Adrenal gland (tissue), 12 donors: ENCODE measurements around the gene PCGF3. TPM values are rescaled to one million over a fixed set of nuclear protein-coding genes. Genes with fewer than 3 reads are reported as not detected.
A peak's percentile ranks its signal among the peaks of the same experiment; 100 is the strongest.

Experiments
- DNase-seq, 7 donors: peaks; one replicate each; pipeline ENCODE4 v3.0.0-alpha.2; 2019 to 2020
- H3K27ac ChIP-seq, 5 donors: fragments of 200-600 bp; sonication (generic) in 4 of 5; 1 replicate in 3 of 5; 2 replicates in 2 of 5; pipeline versions ENCODE4 v1.5.1 to v1.8.0; 2016 to 2020; ENCODE audit warnings: mild to moderate bottlenecking in 1 of 5
- H3K27me3 ChIP-seq: fragments of 200-600 bp; 2 replicates; pipeline ENCODE4 v1.8.0; 2021
- H3K36me3 ChIP-seq, 2 donors: fragments of 200-600 bp; replicated peaks in 1 of 2; 1 replicate in 1 of 2; 2 replicates in 1 of 2; pipeline versions ENCODE4 v1.5.1 to v1.8.0; 2018 to 2022
- H3K4me1 ChIP-seq, 2 donors: fragments of 200-600 bp; replicated peaks in 1 of 2; 1 replicate in 1 of 2; 2 replicates in 1 of 2; pipeline versions ENCODE4 v1.5.1 to v1.8.0; 2018 to 2021
- H3K4me3 ChIP-seq, 4 donors: fragments of 200-600 bp; sonication (generic) in 3 of 4; one replicate each; pipeline ENCODE4 v1.5.1; 2016 to 2018
- H3K9me3 ChIP-seq, 3 donors: fragments of 200-600 bp; sonication (generic) in 1 of 3; replicated peaks in 1 of 3; 1 replicate in 2 of 3; 2 replicates in 1 of 3; pipeline versions ENCODE4 v1.5.1 to v1.8.0; 2016 to 2021
- CTCF ChIP-seq, 6 experiments: fragments of 450-650 bp in 4 of 6; fragments of 200-600 bp in 2 of 6; sonication (generic) in 1 of 6; IDR thresholded peaks; 1 replicate in 5 of 6; 2 replicates in 1 of 6; pipeline versions ENCODE4 v1.5.1 to v1.8.0; 2016 to 2021; ENCODE audit warnings: antibody characterized with exemption in 6 of 6, mild to moderate bottlenecking in 2 of 6, moderate library complexity in 1 of 6
- POLR2A ChIP-seq, 2 donors: fragments of 450-650 bp; IDR thresholded peaks; one replicate each; pipeline ENCODE4 v1.6.1; 2017; ENCODE audit warnings: antibody characterized with exemption in 2 of 2, mild to moderate bottlenecking in 2 of 2, moderate library complexity in 1 of 2
- WGBS, 4 donors: extraction: QIAGEN DNeasy Blood & Tissue Kit in 2 of 4; methylation state at CpG; one replicate each; pipeline versions ENCODE4 v1.1.5 to v1.1.7; 2013 to 2017; 5-methylcytosine and 5-hydroxymethylcytosine counted together
- intact Hi-C, 2 donors: fragments of 100-400 bp; cut with DNase I; formaldehyde crosslinking; loops; one replicate each; pipeline versions ENCODE4 v1.14.1 to v1.15.0; 2022 to 2023
- polyA plus RNA-seq, 3 donors: library from polyadenylated mRNA; stranded (reverse); fragments of 200-250 nt in 2 of 3; fragments of 350-450 nt in 1 of 3; fragmentation: Illumina TruSeq in 1 of 3; extraction: RNeasy Lipid Tissue Mini Kit (QIAGEN cat#74804) in 1 of 3; gene quantifications; one replicate each; pipeline ENCODE4 v1.2.3, GENCODE V29; 2013 to 2014
- total RNA-seq, 9 donors: library from RNA; depleted of rRNA in 4 of 9; stranded (reverse); fragments of >200 nt in 4 of 9; fragments of 120-200 nt in 1 of 9; fragmentation: NEBNext Ultra II Directional in 1 of 9; extraction: Animal tissue kit (Norgen Biotek cat#: 25700) in 1 of 9; gene quantifications; one replicate each; pipeline versions ENCODE4 v1.1.0 to v1.2.4, GENCODE V29; 2013 to 2023
- donor health status: healthy with polysubstance abuse.
- donor health status: Bipolar disorder and iron deficiency.
- donor health status: DM: yes; HTN: yes; CAD: no.
- donor health status: DM: no; HTN: no; CAD: no.
- donor health status: DM: no; HTN: no; CAD: no.
- donor health status: DM: yes; HTN: yes; CAD: no.

PCGF3 gene
- total and polyA plus RNA-seq, 12 donors, result 26.4 to 178 (median 70.7) TPM

GRCh38 chr4:766559-767283, 61.1 kb downstream of the PCGF3 start:
- TF ChIP-seq POLR2A (IDR thresholded peaks at IDR 0.05) (no peak), CTCF (IDR thresholded peaks at IDR 0.05) (no peak)
- H3K4me1 ChIP-seq, result peaks cover 16 to 42% of the 10 kb centered on the region in 2 donors
- no peaks in the 10 kb centered on the region for H3K27me3 ChIP-seq
- no peak overlapping the region for H3K4me3 ChIP-seq
- peak in 1 of 7 donors; percentile 20 for DNase-seq
- peaks cover 0 to 63% of the 10 kb centered on the region in 2 donors for H3K36me3 ChIP-seq
- 60 to 73% (median 68%) methylated on average over 21 of the region's 21 CpGs for WGBS, 4 donors
- peak overlapping the region in 3 of 5 donors; percentile 59 to 89 (median 62) for H3K27ac ChIP-seq
- intact Hi-C loops, result no loop called here
- no peaks in the 10 kb centered on the region for H3K9me3 ChIP-seq

GRCh38 chr4:768076-768475, 62.4 kb downstream of the PCGF3 start:
- H3K4me1 ChIP-seq, result peaks cover 20 to 55% of the 10 kb centered on the region in 2 donors
- no peaks in the 10 kb centered on the region for H3K9me3 ChIP-seq
- DNase-seq, result no peak
- no peak for TF ChIP-seq POLR2A (IDR thresholded peaks at IDR 0.05)
- TF ChIP-seq CTCF (IDR thresholded peaks at IDR 0.05), result no peak
- H3K4me3 ChIP-seq, result no peak overlapping the region
- H3K36me3 ChIP-seq, result peaks cover 0 to 57% of the 10 kb centered on the region in 2 donors
- H3K27me3 ChIP-seq, result no peaks in the 10 kb centered on the region
- intact Hi-C loops, result no loop called here
- 84 to 89% (median 85%) methylated on average over 15 of the region's 15 CpGs for WGBS, 4 donors
- H3K27ac ChIP-seq, result no peak overlapping the region

- no peak for DNase-seq
- H3K36me3 ChIP-seq, result peaks cover 0 to 58% of the 10 kb centered on the region in 2 donors
These were observed 63.4 kb downstream of the PCGF3 start for GRCh38 chr4:768995-769394.

GRCh38 chr4:769511-769910, 63.9 kb downstream of the PCGF3 start:
- H3K27me3 ChIP-seq, result no peaks in the 10 kb centered on the region
- H3K4me3 ChIP-seq, result no peak overlapping the region
- H3K36me3 ChIP-seq, result peaks cover 0 to 57% of the 10 kb centered on the region in 2 donors
- no peak overlapping the region for H3K27ac ChIP-seq
- WGBS, 4 donors, result 81 to 88% (median 85%) methylated on average over 19 of the region's 19 CpGs
- TF ChIP-seq POLR2A (IDR thresholded peaks at IDR 0.05) (no peak), CTCF (IDR thresholded peaks at IDR 0.05) (no peak)
- H3K4me1 ChIP-seq, result peaks cover 29 to 65% of the 10 kb centered on the region in 2 donors
- no peak for DNase-seq
- no peaks in the 10 kb centered on the region for H3K9me3 ChIP-seq
- intact Hi-C loops, result no loop called here

More at GRCh38 chr4:768995-769394, 63.4 kb downstream of the PCGF3 start:
- Histone ChIP-seq H3K4me1 (peaks cover 29 to 64% of the 10 kb centered on the region in 2 donors), H3K27me3 (no peaks in the 10 kb centered on the region), H3K9me3 (no peaks in the 10 kb centered on the region), H3K4me3 (no peak overlapping the region), H3K27ac (no peak overlapping the region)
- TF ChIP-seq CTCF (IDR thresholded peaks at IDR 0.05) (no peak), POLR2A (IDR thresholded peaks at IDR 0.05) (no peak)
- intact Hi-C loops, result no loop called here
- WGBS, 4 donors, result 78 to 86% (median 82%) methylated on average over 11 to 12 of the region's 12 CpGs
